GM21576 (cell line): ENCODE measurements around the gene PHYH.
"Not testable (repeated sequence)": the region's sequence is repeated elsewhere in the genome, so short reads cannot be mapped to it uniquely, and the experiment has no call there.

Experiments
- ATAC-seq: cut with Tn5 transposase; IDR thresholded peaks from one replicate; pipeline ENCODE4 v1.9.1; 2021; ENCODE audit warnings: mild to moderate bottlenecking, moderate library complexity; ENCODE audit not compliant: unreplicated experiment

The PHYH gene

DNA sequence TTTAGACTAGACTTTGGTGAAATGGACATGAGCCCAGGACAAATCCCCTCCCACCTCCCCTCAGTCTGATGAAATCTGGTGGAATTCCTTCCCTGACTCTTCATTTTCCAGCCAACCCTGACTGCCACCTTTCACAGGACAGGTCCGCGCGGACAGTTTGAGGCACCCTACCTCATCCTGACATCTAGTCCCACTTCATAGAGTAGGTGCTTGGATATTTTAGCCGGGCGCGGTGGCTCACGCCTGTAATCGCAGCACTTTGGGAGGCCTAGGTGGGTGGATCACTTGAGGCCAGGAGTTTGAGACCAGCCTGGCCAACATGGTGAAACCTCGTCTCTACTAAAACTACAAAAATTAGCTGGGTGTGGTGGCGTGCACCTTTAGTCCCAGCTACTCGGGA is 23.7 kb downstream of the PHYH start:
- not testable (repeated sequence) for ATAC-seq

DNA sequence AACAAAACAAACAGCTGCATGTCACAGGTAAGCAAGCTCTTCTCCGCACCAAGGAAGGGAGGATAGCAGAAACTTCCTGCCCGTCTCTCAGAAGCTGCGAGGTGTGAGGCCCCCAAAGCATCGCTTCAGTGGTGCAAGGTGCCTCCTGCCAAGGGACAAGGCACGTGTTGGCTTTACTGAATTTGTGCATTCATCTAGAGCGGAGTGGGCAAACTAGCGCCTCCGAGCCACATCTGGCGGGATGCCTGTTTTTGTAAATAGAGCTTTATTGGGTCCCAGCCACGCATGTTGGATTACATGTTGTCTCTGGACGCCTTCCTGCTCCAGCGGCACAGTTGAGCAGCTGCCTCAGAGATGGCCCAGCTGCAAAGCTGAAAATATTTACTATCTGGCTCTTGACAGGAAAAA is 27.7 kb downstream of the PHYH start:
- ATAC-seq = no peak

DNA sequence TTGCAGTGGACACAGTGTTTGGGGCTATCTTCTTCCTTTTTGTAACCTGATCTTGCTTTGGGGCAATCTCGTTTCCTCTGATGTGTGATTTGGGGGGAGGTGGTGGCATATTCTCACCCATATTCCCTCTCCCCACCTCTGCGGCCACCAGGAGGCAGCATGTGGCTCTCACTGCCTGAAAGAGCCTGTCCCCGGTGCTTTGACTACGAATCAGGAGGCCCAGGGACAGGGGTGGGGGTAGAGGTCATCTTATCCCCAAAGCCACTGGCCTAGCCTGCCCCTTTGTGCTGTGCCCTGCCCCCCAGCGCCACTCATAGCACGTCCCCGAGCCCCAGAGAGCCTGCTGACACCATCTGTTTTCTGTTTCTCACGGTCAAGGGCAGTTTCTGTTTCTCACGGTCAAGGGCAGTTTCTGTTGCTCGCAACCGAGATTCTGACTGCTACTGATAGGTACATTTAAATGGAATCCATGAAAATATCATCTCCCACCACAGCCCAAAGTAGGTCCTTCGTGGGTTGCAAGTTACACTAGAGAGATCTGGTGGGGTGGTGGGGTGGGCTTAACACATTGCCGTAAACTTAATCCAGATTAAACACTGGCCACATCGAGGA is 28.2 kb downstream of the PHYH start:
- no peak for ATAC-seq

DNA sequence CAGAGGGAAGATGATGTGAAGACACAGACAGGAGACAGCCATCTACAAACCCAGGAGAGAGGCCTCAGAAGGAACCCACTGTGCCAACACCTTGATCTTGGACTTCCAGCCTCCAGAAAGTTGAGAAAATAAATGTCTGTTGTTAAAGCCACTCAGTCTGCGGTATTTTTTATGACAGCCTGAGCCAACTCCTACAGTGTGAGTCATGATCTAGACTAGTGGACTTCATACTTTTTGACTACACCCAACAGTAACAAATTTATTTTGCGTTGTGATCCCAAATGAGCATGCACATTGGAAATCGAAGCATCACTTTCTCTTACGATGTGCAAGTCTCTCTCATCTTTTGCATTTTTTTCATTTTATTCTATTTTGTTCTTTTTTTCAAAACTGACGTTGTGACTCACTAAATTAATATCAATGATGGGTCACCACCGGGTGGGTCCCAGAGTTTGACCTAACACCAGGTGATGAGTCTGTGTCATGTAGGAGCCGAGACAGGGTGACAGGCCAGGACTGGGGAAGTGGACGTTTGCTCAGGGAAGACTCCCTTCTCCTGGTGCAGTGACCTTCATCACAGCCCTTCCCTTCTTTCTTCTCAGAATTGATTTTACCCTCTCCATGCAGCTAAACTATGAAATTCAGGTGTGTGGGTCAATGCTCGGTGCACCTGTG is 28.9 kb downstream of the PHYH start:
- ATAC-seq = no peak

DNA sequence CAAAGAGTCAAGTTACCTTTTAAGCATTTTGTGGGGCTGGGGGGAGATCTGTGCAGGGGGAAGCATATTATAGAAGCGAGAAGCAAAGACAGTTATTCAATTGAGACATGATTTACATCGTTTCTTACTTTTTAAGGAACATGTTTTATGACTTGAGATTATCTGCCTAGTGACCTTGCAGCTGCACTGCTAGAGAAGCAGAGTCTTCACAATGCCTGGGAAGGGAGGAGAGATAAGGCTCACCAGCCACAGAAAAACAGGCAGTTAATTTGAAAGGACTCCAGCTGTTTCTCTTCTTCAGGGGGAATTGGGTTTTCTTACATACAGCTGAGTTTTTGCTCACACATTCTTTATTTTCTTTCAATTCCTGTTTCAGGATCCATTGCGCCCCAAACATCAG is 31.0 kb downstream of the PHYH start:
- ATAC-seq = no peak

DNA sequence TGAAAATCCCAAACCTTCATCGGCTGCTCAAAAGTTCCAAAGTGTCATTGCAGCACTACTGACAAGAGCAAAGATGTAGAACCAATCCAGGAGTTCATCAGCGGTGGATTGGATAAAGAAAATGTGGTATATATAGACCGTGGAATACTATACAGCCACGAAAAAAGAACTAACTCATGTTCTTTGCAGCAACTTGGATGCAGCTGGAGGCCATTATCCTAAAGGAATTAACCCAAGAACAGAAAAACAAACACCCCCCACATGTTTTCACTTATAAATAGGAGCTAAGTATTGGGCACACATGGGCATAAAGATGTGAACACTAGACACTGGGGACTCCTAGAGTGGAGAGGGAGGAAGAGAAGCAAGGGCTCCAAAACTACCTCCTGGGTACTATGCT is 31.6 kb downstream of the PHYH start:
- no peak for ATAC-seq

DNA sequence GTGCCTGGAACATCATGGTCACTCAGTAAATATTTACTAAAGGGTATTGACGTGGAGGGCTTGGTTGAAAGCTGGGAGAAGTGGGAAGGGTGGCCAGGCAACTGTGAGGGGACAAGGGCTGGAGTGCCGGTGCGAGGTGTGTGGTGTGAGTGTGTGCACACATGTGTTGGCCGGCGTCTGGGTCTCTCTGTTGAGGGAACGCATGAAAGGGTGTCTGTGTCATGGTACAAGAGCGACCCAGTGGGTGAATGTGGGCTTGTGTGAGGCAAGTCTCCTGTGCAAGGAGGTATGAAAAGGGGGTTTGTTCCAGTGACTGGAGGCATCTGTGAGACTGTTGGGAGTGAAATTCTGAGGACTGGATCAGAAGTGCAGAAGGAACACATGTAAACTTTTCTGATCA is 36.3 kb downstream of the PHYH start:
- no peak for ATAC-seq

DNA sequence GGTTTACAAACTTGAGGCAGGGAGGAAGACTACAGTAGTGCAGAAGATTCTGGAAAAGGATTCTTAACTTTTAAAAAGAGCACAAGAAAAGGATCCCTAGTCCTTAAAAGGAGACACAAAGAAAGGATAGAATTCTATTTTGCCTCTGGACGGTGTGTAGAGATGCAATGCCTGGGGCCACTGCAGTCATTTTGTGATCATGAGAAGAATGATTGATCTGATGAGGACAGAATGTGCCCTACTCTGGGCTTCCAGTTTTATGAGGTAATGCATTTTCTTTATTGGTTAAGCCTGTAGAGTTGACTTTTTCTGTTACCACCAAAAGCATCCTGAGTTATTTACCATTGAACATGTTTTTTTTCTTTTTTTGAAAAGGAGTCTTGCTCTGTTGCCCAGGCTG is 37.4 kb downstream of the PHYH start:
- no peak for ATAC-seq

DNA sequence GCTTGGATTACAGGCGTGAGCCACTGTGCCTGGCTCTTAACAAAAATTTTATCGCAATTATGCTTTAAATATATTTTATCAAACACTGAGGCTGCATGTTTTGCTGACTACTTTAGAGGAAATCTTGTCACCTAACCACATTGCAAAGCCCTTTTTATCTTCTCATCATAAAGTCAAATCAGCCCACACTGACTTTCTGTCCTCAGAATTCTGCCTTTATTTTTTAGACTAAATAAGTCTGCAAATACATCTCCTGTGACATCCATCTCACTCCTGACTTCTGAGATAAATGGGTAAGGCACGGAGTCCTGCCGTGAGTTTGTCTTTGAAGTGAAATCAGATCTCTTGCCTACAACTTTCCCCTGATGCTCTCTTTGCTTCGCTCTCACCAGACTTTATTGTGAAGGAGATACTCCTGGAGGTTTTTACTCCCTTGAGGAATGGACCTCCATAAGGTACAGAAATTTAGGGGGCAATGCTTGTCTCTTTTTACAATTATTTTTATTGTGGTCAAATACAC is 42.2 kb downstream of the PHYH start:
- no peak for ATAC-seq

DNA sequence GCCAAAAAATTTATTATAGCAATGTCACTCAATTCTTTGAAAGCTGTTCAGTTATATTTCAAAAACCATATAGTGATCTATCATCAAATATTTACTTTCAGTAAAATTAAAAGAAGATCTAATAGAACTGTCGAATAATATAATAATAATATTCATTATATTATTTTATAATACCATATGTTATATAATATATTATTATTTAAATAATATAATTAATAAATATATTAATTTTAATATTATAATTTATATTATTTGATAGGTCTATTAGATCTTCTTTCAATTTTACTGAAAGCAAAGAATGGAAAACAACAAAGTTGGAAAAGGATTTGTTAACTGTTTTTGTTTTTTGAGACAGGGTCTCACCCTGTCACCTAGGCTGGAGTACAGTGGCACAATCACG is 43.2 kb downstream of the PHYH start:
- no peak for ATAC-seq

DNA sequence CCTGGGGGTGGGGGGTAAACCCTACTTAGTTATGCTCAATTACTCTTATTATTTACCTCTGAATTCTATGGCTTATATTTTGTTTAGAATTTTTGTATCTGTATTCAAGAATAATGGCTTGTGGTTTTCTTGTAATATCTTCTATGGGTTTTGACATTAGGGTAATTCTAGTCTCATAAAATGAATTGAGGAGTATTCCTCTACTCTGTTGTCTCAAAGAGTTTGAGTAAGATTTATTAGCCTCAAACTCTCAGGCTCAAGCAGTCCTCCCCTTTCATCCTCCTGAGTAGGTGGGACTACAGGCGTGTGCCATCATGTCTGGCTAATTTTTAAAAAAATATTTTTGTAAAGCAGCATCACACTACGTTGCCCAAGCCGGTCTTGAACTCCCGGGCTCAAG is 46.1 kb downstream of the PHYH start:
- ATAC-seq = no peak

DNA sequence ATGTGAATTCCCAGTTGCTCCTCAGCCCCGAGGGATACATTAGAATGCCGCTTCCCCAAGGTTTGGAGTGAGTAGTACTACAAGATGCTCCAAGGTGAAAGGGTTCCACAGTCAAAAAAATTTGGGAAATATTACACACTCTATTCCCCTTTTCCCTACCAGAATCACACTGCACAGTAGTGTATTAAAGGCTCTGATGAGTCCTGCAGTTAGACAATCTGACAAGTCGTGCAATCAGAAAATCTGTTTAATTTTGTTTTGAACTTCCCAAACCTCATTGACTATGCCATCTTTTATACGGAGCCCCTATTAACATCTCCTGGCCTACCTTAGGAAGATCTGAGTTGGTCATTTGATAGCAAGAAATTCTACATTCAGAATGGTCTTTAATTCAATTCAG is 52.1 kb downstream of the PHYH start:
- no peak for ATAC-seq

DNA sequence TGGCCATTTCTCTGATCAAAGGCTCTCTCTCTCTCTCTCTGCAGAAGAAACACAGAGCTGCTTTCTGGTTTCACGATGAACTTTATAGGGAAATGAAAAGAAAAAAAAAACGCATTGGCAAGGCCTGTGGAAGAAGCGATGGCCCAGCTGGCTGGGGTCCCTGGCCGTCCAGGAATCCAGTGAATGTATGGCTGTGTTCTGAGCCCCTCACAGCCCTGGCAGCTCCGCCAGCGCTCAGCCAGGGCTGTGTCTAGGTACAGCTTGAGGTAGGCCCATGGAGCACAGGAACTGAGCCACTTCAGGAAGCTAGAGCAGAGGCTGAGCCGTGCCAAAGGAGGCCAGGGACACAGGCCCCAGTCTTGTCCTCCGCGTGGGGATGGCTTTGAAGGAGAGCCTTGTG is 52.6 kb downstream of the PHYH start:
- ATAC-seq = no peak

DNA sequence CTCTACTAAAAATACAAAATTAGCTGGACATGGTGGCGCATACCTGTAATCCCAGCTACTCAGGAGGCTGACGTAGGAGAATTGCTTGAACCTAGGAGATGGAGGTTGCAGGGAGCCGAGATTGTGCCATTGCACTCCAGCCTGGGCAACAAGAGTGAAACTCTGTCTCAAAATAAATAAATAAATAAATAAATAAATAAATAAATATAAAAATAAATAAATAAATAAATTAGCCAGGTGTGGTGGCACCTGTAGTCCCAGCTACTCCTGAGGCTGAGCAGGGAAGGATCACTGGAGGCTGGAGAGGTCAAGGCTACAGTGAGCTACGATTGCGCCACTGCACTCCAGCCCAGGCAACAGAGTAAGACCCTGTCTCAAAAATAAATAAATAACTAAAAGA is 57.6 kb downstream of the PHYH start:
- not testable (repeated sequence) for ATAC-seq

DNA sequence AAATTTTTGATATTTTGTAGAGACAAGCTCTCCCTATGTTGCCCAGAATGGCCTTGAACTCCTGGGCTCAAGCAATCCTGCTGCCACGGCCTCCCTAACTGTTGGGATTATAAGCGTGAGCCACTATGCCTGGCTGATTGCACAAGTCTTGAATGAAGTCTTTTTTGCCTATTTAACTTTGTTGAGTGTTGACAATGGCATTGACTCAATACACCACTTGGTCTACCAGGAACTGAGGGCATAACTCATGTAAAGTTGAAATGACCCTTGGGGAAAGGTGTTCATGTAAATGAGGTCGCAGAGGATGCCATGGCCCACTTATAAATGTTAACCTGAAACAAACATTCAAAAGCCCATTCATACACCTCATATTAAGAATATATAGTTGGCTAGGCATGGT is 58.3 kb downstream of the PHYH start:
- ATAC-seq = no peak

DNA sequence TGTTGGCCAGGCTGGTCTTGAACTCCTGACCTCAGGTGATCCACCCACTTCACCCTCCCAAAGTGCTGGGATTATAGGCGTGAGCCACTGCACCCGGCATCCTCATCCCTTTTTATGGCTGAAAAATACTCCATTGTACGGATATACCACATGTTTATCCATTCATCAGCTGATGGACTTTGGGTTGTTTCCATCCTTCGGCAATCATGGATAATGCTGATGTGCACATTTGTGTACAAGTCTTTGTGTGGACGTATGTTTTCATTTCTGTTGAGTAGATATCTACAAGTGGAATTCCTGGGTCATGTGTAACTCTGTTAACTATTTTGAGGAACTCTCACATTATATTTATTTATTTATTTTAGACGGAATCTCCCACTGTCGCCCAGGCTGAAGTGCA is 59.9 kb downstream of the PHYH start:
- no peak for ATAC-seq

DNA sequence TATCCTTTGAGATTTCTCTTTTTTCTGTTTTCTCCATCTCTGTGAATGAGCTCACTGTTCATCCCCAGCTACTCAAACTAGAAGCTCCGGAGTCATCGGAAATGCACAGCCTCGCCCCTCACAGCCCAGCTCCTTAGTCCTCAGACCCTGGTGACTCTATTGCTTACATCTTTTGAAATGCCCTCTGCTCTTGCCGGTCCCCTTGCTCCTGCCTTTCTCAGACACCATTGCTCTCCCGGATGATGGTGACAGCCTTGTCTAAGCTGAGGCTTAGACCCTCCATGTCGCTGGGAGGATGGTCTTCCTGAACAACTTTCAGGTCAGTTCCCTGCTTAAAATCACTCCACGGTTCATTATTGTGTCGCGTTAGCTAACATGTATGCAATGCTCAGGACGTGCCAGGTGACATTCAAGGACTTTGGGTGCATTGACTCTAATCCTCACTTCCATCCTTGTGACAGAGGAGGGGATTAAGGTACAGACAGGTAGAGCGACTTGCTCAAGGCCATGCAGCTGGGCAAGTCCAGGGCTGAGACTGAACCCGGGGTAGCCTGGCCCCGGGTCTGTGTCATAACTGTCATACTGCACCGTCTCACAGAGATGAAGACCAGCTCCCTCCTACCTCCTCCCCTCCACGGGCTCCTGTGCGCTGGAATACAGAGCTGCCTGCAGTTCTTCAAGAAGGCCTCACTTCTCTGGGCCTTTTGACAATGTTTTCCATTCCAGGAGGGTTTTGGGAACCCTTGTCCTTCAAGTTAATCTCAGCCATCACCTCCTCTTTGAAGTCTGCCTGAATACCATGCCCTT is 61.4 kb downstream of the PHYH start:
- no peak for ATAC-seq

DNA sequence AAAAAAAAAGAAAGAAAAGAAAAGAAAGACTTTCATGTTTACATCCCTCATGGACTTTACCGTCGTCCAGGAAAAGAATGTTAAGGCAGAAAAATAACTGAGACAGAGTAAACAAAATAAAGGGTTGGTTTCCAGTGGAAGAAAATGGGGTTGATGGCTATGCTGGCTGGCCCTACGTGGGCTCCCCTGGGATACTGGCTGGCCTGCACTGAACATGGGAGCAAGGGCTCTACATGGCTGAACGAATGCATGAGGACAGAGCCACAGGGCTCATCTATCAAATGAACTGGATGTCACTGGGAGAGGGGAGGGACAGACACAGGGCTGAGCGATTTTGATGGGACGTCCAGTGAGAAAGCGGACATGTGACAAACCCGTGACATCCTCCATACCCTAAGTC is 63.2 kb downstream of the PHYH start:
- ATAC-seq = no peak

DNA sequence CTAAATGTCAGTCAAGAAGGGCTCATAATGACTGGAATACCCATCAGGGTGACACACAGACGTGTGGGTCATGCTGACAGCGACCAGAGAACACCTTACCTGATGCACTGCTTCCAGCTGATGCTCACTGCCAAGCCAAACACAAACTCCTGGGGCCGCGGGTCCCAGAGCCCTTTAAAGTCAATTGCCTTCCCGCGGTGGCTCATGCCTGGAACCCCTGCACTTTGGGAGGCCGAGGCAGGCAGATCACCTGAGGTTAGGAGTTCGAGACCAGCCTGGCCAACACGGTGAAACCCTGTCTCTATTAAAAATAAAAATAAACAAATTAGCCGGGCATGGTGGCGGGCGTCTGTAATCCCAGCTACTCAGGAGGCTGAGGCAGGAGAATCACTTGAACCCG is 65.1 kb downstream of the PHYH start:
- not testable (repeated sequence) for ATAC-seq

DNA sequence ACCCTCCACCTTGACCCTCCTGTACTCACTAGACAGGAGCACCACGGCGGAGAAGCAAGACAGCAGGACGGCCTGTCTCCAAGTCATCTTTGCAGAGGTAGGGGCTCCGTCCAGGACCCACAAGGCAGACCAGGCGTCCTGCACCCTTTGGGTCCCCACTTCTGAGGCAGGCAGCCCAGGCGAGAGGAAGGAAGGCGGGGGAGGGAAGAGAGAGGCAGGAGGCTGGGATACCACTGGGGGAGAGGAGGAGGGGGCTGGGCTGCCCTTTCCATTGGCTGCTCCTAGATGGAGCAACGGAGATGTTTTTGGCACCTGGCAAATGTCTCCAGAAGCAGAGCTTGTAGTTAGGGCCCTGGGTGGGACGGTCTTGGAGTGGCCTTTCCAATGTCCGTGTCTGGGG is 65.7 kb downstream of the PHYH start, which contains the start of gene UCMA:
UCMA (minus strand) TSS at position 203 of the 400 bp plus-strand sequence; CDS start at position 87, 116 bp downstream.
- no peak for ATAC-seq

DNA sequence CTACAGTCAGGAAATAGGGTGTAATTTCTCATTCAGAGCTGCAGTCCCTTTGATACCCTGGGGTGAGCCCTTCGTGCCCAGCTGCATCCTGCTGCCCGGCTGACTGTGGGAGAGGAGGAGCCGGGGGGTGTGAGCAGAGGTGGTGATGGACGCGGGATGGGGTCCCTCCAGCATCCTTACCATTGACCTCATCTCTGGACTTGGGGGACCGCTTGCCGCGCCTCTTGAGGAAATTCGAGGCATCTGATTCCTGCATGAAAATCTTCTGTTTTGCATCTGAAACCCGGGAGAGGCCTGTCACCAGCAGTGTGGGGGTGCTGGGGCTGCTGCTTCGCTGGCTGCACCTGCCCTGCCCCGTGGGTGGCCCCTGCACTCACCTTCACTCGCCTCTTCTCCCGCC is 66.5 kb downstream of the PHYH start:
- no peak for ATAC-seq

DNA sequence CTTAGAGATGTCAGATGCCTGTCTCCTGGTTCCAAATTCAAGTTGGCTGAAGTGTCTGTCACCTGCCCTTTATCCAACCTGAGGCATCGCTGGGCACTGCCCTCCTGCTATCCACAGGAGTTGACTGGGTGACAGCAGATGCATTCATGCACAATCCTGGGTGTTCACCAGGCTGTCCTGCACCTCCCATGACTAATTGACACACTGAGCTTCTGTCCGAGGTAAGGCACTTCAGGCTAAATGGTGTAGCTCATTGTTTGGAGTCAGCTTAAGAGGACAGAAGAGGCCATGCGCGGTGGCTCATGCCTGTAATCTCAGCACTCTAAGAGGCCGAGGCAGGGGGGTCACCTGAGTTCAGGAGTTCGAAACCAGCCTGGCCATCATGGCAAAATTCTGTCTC is 68.1 kb downstream of the PHYH start:
- no peak for ATAC-seq
